COLO829 (cell line): ENCODE measurements around the gene IKZF1.

Source experiments
- DNase-seq: peaks from one replicate; pipeline ENCODE4 v3.0.0; 2012; ENCODE audit warnings: low spot score

Gene IKZF1

DNA sequence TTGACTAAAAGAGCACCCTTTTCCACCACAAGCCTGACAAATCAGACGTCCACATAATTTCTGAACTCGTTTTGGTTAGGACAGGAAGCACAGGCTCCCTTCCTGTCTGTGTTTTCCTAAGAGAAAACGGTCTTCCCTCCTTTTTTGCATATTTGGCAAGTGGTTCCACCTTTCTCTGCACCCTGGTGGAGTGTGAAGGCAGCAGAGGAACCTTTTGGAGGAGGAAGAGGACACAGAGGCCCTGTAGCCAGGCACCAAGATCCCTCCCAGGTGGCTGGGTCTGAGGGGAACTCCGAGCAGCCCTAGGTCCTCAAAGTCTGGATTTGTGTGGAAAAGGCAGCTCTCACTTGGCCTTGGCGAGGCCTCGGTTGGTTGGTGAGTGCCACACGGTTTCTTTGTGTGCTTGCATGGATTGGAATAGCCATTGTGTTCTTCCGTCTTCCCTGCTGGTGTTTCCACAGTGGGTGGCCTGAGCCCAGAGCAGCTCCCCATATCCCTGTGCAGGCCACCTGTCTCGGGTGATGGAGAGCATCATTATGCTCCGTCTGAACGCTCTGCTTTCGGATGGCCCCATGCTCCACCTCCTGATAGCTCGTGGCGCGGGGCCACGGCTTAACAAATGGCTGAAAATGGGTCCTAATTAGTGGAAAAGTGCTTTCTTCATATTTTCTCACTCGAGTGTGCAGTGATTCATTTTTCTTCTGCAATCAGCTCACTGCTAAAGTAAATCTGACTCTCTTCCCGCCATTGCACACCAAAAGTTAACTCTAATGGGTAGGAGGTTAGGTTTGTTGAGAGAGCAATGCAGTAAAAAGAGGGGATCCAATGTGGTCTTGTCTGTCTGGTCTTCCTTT, 4.2 kb downstream of the IKZF1 start:
- DNase-seq: no peak

DNA sequence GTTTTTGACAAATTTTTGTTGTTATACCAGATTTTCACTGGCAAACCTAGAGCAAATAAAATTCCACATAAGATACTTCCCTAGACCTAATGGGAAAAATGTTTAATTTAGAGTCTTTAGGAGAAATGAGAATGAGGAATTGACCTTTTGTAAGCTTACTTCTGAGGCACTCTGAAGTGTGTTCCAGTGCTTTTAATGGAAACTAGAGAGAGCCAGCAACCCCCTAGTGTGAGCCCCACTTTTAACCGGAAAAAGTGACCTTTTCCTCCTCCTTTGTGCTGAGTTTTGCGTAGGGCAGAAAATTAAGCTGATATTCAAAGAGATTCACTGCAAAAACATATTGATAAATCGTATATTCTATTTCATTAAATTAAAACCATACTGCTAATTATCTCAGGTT, 5.2 kb downstream of the IKZF1 start:
- DNase-seq: no peak

DNA sequence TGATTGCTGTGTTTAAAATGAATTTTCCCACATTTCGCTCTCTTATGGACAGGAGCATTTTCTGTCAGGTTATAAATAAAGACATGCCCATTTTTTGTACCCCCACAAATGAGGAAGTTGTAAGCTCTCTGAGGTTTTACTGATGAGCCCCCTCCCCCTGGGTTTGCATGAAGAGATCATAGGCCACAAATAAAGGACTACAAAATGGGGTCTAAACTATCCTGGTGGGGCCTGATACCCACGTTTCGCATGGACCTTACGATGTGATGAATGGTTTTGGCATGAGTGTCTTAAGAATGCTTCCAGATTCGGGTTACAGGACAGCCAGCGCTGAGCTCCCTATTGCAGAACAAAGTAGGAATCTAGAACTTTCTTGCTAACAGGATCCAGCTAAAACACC, 5.8 kb downstream of the IKZF1 start:
- no peak for DNase-seq

DNA sequence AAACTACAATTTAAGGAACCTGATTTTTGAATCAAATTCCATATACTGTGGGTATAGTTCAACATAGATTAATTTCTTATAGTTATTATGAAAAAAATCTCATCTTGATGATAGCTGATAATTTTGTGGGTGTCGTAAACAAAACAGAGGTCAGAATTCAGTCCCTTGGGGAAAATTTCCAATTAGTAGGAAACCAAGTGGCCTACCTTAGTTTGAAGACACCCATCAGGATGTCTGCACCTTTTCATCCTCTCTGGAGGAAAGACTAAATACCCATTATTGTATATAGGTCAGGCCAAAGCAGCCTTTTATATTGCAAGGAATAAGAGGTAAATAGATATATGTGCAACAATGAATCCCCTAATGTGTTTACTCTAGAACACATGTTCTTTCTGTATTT, 6.4 kb downstream of the IKZF1 start:
- DNase-seq: no peak

DNA sequence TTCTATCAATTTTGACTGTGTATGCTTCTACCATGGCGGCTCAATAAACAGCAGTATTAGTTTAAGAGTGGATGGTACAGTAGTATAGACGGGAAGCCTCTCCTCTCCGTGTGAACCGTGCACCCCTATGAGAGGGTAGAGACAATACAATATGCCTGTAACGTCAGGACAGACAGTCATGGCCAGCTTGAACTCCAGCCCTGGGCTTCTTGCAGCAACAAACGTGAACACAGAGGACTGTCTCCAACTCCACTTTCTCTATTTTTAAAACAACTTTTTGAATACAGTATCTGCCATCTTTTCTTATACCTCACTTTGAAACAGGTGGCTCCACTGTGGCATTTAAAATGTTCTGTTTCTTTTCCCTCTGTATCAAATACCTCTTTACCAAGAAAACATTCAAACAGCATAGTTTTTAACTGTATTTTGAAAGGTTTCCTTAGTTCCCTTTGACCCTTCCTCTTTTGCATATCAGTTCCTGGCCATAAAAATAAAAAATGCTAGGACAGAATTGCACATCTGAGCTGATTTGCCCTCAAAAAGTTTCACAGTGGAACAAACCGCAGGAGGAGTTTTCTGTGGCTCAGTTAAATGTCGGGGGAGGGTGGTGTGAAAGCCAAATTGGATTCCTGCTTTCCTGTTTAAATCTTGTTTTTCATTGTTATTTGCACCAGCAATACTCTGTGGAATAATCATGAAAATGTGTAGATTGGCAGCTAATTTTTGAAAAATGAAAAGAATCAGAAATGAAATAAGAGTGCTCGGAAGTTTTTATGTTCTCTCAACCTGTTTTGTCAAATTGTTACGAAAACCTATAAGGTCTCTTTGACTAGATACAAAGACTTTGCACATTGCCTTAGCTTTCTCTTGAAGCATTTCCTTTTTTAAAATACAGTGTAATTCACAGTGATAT, 8.0 kb downstream of the IKZF1 start:
- DNase-seq: no peak

DNA sequence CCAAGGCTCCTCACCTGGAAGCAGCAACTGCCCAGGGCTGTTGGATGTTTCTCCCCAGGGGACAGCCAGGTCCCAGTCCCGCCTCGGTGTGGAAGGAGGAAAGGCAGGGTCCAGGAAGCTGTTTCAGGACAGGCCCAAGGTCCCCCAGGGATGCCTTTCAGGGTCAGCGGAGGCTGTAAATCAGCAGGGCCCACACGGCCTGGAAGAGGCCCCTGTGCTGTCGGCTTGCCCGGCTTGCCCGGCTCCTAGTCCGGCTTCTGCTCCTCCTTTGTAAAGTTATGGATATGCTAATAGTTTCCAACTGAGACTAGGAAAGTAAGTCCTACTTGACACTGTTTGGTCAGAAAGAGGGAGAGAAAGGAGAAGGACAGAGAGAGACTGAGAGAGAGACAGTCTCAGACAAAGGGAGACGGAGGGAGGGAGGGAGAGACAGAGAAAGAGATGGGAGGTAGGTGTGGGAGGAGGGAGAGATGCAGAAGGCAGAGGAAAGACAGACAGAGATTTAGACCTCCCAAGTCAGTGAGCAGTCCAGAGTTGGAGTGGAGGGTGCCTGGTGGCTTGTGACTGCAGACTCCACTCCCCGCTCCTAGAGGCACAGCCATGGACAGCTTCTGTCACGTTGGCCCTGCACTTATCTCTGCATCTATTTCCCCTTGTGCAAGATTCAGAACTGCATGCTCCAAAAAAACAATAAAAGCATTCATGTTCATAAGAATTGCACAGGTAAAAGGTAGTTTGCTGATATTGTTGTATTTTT, 10.5 kb downstream of the IKZF1 start:
- no peak for DNase-seq

DNA sequence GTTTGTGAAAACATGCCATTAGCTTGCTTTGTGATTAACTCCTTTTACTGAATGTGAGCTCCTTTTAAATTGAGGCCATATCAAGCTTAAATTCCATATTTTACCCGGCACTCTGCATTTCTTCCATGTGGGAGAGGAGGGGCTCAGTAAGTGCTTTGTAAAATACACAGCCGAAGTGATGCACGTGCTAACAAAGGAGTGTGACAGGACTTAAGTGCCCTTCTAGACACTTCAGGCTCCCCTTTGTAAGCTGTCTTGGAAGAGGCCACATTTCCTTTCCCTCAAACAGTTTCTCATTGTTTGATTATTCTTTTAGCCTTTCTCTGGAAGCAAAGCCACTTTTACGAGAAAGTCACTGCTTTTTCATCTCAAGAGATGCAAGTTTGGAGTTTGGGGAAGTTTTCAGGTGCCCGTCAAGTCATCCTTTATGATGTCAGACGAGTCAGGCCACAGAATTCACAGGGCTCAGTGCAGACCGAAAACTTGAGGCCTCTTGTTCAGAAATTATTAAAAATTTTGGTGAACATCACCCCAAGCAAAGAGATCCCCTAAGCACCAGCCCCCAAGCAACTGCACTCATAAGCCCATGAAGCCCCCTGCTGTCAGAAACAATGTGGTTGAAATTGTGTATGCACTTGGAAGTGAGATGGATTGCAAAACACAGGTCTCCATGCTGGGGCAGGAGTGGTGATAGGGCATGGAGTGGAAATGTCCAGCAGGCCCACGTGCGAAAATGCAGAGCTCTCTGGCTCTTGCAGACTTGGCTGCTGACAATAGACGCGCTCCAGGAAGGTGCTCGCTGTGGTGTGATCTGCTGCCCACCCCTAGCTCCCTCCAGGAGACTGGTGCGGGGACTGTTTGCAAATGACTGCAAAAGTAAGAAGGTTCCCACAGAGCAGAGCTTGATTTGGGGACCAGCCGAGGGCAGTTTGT, 11.5 kb downstream of the IKZF1 start:
- DNase-seq: no peak

DNA sequence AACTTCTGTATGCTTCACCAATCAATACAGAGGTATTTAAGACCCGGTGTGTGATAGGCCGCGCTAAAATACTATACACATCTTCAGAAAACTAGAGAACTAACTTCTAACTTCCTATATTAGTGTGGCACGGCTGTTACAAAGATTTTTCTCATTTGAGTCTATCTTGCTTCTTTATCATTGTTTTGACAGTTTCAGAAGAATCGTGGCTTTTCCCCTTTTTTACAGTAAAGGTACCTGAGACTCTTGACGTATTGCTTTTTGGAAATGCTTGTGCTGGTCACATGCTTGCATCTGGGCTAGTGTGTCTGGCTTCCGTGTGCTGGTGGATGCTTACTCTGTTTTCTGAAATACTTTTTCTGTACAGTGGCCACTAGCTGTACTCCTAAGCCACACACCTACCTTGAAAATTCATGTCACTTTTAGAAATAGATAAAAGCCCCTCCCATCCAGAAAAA, 12.7 kb downstream of the IKZF1 start:
- DNase-seq: no peak

DNA sequence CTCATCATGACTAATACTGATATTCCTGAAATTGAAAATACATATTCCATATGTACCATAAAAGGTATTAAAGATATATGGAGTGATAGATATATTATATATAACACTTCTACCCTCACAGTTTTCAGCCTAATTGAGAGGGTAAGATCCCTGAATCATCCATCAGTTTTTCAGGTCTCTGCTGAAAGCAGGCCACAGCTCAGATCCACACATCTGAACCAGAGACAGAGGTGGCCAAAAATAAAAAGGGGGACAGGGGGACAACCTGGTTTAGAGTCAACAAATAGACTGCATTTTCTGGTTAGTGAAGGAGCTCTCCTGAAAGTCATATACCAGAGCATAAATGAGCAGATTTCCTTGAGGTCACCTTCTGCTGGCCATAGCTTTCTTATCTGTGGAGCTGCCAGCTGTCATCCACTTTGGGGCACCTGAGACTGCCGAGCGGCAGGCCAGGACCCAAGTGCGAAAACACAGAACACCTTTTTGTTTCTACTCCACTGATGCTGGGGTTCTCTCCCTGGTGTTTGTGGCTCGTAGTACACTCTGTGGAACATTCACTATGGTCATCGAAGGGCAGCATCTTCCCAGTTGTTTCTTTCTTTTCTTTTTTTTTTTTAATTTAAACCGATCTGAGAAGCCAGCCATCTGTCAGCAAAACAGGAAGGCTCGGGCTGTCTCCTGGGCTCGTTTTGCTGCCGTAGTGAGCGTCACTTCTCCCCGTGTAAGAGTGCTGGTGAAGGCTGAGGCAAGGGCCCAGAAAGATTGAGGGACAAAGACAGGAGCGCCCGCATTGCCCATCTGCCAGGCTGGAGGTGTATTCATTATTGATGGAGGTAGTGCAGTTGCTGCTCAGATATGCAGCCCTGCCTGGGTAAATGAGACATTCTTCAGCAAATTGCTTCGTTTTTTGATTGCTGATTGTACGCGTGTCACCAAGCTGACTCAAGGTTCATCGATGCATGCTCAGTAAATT, 13.5 kb downstream of the IKZF1 start:
- no peak for DNase-seq

DNA sequence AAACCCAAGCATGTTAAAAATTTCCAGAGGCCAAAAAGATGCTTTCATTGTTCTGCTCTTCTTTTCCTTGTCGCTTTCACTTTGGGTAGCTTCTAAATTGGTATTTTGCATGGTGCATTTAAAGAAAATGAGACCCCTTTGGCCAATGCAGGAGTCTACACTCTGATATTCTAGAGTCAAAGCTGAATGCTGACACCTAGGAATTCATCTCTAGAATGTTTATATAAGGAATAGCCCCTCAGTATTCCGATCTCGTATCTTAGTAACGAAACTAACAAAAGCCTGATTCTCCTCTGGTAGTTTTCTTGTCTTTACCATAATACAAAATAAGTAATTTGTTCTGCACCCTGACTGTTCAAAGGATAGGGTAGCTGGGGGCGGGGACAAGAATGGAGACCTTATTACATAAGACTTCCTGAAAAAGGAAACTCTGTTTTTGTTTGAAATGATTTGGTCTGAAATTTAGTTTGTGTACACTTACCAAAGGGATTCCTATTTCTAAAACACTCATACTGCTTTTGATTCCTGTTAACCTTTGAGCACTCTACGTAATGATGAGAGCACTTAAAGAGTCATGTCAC, 17.1 kb downstream of the IKZF1 start:
- DNase-seq: no peak

DNA sequence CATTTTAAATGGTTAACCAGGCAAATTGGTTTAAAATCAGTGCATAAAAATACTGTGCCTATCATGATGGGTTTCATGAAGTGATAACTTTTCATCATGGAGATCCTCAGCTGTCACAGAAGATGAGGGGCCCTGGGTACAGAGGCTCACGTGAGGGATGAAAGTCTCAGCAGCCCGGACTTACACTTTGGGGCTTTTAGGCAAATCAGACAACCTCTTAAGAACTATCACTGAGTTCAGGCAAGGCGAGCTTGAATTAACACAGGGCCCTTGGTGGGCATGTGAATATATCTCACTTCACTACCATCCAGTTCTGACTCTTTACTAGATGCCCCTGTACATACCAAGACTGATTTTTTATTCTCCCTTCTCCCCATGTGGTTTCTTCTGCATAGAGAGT, 19.6 kb downstream of the IKZF1 start:
- no peak for DNase-seq

DNA sequence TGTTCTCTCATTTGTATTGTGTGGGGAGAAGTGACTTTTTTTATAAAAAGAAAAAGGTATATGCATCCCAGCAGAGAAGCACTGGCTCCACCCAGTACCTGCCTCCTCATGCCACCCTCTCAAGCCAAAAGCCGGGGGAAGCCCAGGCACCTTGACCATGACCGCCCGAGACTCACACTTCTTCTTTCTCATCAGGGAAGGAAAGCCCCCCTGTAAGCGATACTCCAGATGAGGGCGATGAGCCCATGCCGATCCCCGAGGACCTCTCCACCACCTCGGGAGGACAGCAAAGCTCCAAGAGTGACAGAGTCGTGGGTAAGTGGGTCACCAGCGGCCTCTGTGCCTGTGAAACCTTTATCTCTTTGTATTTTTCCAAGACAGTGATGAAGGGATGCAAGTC, 22.9 kb downstream of the IKZF1 start:
- no peak for DNase-seq

DNA sequence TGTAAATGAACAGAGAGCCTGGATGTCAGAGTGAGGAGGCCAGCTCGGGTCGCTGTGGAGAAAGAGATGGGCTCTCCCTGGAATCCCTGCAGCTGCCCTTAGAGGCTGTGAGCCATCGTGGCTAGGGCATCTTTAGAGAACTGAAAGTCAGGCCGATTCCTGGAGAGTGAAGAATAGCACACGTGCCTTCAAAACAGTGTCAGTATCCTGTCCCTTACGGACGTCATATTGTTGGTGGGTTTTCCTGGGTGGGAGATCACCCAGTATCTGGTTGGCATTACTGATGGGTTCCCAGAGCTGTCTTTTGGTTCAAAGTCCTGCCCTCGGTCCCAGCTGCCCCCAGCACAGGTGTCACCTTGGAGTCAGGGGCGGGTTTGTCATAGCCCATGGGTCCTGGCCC, 25.3 kb downstream of the IKZF1 start:
- no peak for DNase-seq

DNA sequence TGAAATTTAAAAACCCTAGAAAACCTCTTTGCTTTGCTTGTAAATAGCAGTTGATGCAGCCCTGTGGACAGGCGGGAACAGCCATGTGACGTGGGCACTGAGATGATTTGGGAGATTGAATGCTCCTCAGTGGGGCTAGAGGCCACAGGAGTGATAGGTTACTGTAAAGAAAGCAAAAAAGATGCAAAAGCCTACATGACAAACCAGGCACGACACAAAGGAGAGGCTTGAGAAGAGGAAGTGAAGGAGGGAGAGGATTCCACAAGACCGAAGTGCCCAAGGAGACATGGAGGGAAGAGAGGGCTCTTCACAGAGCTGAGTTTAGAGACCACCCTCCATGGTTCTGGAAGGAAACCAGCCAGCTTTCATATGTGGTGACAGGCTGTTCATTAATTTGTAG, 25.7 kb downstream of the IKZF1 start:
- no peak for DNase-seq

DNA sequence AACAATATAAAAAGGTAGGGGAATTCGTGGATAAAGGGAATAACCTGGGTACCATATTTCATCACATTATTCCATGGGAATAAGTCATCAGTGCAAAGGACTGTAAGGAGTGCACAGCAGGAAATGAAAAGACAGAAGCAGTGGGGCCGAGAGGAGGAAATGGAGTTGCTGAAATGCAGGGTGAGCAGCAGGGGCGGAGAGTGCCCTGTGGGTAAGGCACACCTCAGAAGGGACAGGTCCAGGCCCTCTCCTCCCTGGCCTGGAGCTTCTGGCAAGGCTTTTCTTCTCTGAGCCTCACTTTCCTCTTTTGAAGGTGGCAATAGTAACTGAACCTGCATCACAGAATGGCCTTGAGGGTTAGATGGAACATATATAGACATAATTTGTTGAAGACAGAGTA, 26.2 kb downstream of the IKZF1 start:
- no peak for DNase-seq

DNA sequence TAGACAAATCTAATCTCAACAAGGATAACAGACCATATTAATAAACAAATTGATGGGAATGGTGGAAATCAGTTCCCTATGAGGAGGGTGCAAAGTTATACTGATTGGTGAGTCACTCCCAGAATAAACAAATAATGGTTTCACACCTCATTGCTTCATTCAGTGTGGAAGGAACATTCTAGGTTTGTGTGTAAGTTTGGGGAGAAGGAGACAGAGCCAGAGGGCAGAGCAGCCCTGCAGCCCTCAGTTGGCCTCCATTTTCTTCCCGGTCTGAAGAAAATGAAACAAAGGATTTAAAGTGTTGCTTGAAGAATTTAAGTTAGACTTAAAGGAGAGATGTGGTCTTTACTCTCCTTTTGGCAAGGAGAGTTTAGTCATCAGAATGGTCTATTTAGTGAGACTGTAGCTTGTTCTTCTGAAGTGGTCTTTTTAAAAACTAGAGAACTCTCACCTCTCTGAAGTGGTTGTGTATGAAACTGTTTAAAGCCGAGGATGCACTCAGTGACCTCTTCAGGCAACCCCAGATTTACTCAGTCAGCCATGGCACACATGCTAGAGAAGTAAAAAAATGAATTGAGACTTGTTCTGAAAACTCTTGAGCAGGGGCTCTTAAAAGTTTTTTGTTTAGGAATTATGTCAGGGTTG, 27.2 kb downstream of the IKZF1 start:
- DNase-seq: no peak

DNA sequence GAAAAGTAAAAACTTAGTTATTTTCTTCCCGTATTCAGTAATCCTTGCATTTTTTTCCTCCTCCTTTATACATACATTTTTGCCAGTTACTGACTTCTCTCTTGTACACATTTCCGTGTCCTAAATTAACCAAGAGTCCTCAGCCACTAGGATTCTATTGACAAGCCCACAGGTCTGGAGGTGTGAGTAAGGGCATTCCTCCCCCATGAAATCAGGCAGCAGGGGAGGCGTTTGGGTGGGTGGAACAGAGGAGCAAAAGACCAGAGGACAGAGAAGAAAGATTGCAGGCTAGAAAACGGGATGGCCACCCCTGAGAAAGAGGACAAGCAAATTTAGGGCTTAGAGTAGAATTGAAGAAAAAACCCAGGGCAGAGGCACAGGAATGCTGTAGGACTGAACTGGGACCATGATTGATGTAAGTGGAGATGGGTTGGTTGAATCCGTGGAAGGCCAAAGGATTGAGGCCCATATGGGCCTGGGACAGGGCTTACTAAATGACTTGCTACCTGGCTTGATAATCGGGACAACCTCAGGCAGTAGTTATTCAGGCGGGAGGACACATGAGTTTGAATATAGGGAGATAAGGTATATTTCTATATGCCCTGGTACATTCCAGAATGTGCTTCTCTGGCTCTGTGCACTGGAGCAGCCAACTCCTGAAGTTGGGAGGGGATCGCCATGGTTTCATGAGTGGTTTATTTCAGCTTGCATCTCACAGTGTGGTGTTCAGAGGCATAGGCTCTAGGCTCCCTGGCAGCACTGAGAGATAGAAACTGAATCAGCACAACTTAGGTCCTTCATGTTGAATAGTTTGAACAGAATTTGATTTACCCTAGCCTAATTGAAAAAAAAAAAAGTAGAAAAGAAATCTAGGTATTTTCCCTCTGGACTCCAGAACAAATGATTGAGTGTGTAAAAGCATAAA, 28.0 kb downstream of the IKZF1 start:
- no peak for DNase-seq

DNA sequence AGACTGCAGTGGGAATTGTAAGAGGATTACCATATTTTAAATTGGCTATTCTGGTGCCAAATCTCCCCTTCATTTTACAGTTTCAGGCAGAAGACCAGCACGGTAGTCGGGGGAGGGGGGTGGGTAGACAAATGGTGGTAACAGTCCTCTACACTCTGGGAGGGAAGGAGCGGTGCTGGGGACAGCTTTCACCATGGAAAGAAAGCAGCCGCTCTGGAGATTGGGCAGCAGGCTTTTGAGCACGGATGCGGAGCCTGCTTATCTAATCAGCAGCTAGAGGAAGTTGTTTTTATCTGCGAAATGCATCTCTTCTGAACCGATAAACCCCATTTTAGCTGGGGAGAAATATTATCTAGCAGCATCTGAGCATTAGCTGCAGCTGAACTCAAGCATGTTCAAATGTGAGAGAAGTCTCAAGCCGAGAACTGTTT, 28.7 kb downstream of the IKZF1 start:
- DNase-seq: no peak
